K562 (cell line): Measurements from ENCODE around the gene HSPE1. TPM values are rescaled to one million over a fixed set of nuclear protein-coding genes. Genes with fewer than 3 reads are reported as not detected.
A peak's percentile ranks its signal among the peaks of the same experiment; 100 is the strongest.

Source experiments
- CBFB ChIP-seq: sonication (generic); formaldehyde crosslinking; IDR thresholded peaks from 2 replicates; pipeline ENCODE4 v1.4.0; 2020; ENCODE audit warnings: mild to moderate bottlenecking, missing genetic modification reagents
- DPF2 ChIP-seq: fragments of 450-650 bp; IDR thresholded peaks from 2 replicates; pipeline ENCODE4 v1.6.1; 2016
- ILK ChIP-seq: fragments of 450-650 bp; IDR thresholded peaks from 2 replicates; pipeline ENCODE4 v1.6.1; 2016; ENCODE audit warnings: missing genetic modification characterization, low read depth, mild to moderate bottlenecking, missing compliant biosample characterization, moderate library complexity, borderline replicate concordance
- MCM2 ChIP-seq: fragments of 450-650 bp; IDR thresholded peaks from 2 replicates; pipeline ENCODE4 v1.6.1; 2017; ENCODE audit warnings: low read depth, mild to moderate bottlenecking
- MTA1 ChIP-seq: fragments of 450-650 bp; IDR thresholded peaks from 2 replicates; pipeline ENCODE4 v1.6.1; 2017; ENCODE audit warnings: borderline replicate concordance
- NFXL1 ChIP-seq: fragments of 450-650 bp; formaldehyde crosslinking; IDR thresholded peaks from 2 replicates; pipeline ENCODE4 v1.4.0; 2021; ENCODE audit warnings: mild to moderate bottlenecking
- PRMT5 ChIP-seq: sonication (generic); formaldehyde crosslinking; IDR thresholded peaks from 2 replicates; pipeline ENCODE4 v1.5.0; 2020; ENCODE audit warnings: missing genetic modification reagents
- RBM34 ChIP-seq: fragments of 200-400 bp; formaldehyde crosslinking; IDR thresholded peaks from 2 replicates; pipeline ENCODE4 v1.6.1; 2018; ENCODE audit warnings: low read length, borderline replicate concordance; ENCODE audit not compliant: insufficient read depth
- RFX1 ChIP-seq: fragments of 450-650 bp; IDR thresholded peaks from 2 replicates; pipeline ENCODE4 v1.6.1; 2016; ENCODE audit warnings: mild to moderate bottlenecking, moderate library complexity
- SNRNP70 ChIP-seq: fragments of 200-400 bp; formaldehyde crosslinking; optimal IDR thresholded peaks from 2 replicates; pipeline ENCODE3; 2017; ENCODE audit warnings: low read depth, low read length
- STAT6 ChIP-seq: sonication (generic); formaldehyde crosslinking; IDR thresholded peaks from 2 replicates; pipeline ENCODE4 v1.8.1; 2023; ENCODE audit warnings: mild to moderate bottlenecking, missing genetic modification reagents
- TOE1 ChIP-seq, 2 experiments: fragments of 450-650 bp in 1 of 2; sonication (generic) in 1 of 2; formaldehyde crosslinking in 1 of 2; IDR thresholded peaks; 2 replicates each; pipeline versions ENCODE4 v1.7.1 to v1.8.0; 2016 to 2022; ENCODE audit warnings: borderline replicate concordance in 2 of 2, mild to moderate bottlenecking in 2 of 2, antibody characterized with exemption in 1 of 2, inconsistent platforms in 1 of 2, low read depth in 1 of 2, missing genetic modification reagents in 1 of 2, moderate library complexity in 1 of 2
- ZBTB26 ChIP-seq: fragments of 450-650 bp; formaldehyde crosslinking; IDR thresholded peaks from 2 replicates; pipeline ENCODE4 v1.4.0; 2022; ENCODE audit warnings: missing genetic modification characterization
- ZHX1 ChIP-seq: fragments of 150-350 bp; conservative IDR thresholded peaks from 2 replicates; pipeline ENCODE4 v1.6.1; 2014; ENCODE audit warnings: low read length
- ZNF174 ChIP-seq: fragments of 250-450 bp; sonication (Bioruptor Pico); IDR thresholded peaks from 2 replicates; pipeline ENCODE4 v1.4.0; 2020; ENCODE audit warnings: mild to moderate bottlenecking
- ZNF311 ChIP-seq: fragments of 250-450 bp; sonication (Bioruptor Pico); IDR thresholded peaks from 2 replicates; pipeline ENCODE4 v1.4.0; 2020; ENCODE audit warnings: mild to moderate bottlenecking, moderate library complexity
- ZSCAN29 ChIP-seq: fragments of 450-650 bp; IDR thresholded peaks from 2 replicates; pipeline ENCODE4 v1.6.1; 2017
- ZZZ3 ChIP-seq: fragments of 450-650 bp; IDR thresholded peaks from 2 replicates; pipeline ENCODE4 v1.6.1; 2016; ENCODE audit warnings: antibody characterized with exemption, mild to moderate bottlenecking, moderate library complexity
- polyA plus RNA-seq, 8 experiments: library from polyadenylated mRNA; depleted of rRNA in 4 of 8; stranded (reverse) in 5 of 8; unstranded in 3 of 8; fragments of >200 nt; fragmentation: Nextera tagmentation in 2 of 8; fragmentation: Illumina TruSeq in 1 of 8; extraction: Ambion mirVana in 2 of 8; extraction: Trizol in 1 of 8; gene quantifications; 2 replicates each; pipeline versions ENCODE4 v1.2.1 to v1.2.3, GENCODE V29; 2011 to 2014; ENCODE audit warnings: inconsistent platforms in 1 of 8, missing spikeins in 1 of 8
- total RNA-seq, 7 experiments: library from RNA; depleted of rRNA in 6 of 7; stranded (reverse); fragments of >200 nt in 6 of 7; fragmentation: Illumina TruSeq in 2 of 7; extraction: Trizol in 2 of 7; gene quantifications; 2 replicates each; pipeline versions ENCODE4 v1.2.1 to v1.2.3, GENCODE V29; 2011 to 2021; ENCODE audit warnings: low replicate concordance in 1 of 7
- TF ChIP-seq, protein P1 (sequence below), 3 experiments: IDR thresholded peaks in 2 of 3; conservative IDR thresholded peaks in 1 of 3; 2 replicates each; pipeline ENCODE4 v1.5.1; 2011 to 2012; ENCODE audit warnings: low read length in 3 of 3, mild to moderate bottlenecking in 3 of 3, control low read depth in 2 of 3, improper control_type of control experiment in 1 of 3, inconsistent platforms in 1 of 3, low read depth in 1 of 3, mixed read lengths in 1 of 3, moderate library complexity in 1 of 3; ENCODE audit not compliant: insufficient read depth in 2 of 3

Gene HSPE1
- total and polyA plus RNA-seq, 9 of the 15 experiments (the other 6 are each of a cell fraction or from before 2014, with no cell fraction given) = 223 to 1,007 (median 612) TPM

- TF ChIP-seq ZHX1 (no peak), RBM34 (no peak), PRMT5 (CRISPR knock-in tag) (no peak), ZZZ3 (no peak), TOE1 (IDR thresholded peaks at IDR 0.05; ENCODE audit: borderline replicate concordance) (peak; percentile 79; the same call in 1 of the 2 replicates), TOE1 (CRISPR knock-in tag; IDR thresholded peaks at IDR 0.05; ENCODE audit: borderline replicate concordance, low read depth) (0 out of 2 replicates have a peak, but pooled peaks have one; percentile 23), ZBTB26 (CRISPR knock-in tag) (no peak), NFXL1 (CRISPR knock-in tag) (no peak), RFX1 (no peak), ZNF174 (no peak), ZSCAN29 (peak; percentile 66), ZNF311 (CRISPR knock-in tag) (no peak), MTA1 (peak; percentile 77), ILK (no peak), MCM2 (no peak), STAT6 (CRISPR knock-in tag) (no peak), SNRNP70 (no peak), CBFB (CRISPR knock-in tag) (peak; percentile 30; the same call in 1 of the 2 replicates), DPF2 (peak; percentile 61; the same call in 1 of the 2 replicates)
- TF ChIP-seq, protein P1, sequence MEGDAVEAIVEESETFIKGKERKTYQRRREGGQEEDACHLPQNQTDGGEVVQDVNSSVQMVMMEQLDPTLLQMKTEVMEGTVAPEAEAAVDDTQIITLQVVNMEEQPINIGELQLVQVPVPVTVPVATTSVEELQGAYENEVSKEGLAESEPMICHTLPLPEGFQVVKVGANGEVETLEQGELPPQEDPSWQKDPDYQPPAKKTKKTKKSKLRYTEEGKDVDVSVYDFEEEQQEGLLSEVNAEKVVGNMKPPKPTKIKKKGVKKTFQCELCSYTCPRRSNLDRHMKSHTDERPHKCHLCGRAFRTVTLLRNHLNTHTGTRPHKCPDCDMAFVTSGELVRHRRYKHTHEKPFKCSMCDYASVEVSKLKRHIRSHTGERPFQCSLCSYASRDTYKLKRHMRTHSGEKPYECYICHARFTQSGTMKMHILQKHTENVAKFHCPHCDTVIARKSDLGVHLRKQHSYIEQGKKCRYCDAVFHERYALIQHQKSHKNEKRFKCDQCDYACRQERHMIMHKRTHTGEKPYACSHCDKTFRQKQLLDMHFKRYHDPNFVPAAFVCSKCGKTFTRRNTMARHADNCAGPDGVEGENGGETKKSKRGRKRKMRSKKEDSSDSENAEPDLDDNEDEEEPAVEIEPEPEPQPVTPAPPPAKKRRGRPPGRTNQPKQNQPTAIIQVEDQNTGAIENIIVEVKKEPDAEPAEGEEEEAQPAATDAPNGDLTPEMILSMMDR (IDR thresholded peaks at IDR 0.05 in 2 of 3, conservative IDR thresholded peaks at IDR 0.05 in 1 of 3; ENCODE audit: insufficient read depth in 2 of 3, low read depth in 1 of 3, low read length in 3 of 3) = 0 out of 6 replicates have a peak, but pooled peaks of 2 of the 3 experiments have one; percentile 0 to 3
Observed at GRCh38 chr2:197499594-197500502, at the start of gene HSPE1, which contains the start of gene HSPD1 (continued).
